ENCODE results near the gene SUMF1.

Gene SUMF1

GRCh38 chr3:4426782-4427344, 40.2 kb downstream of the SUMF1 start:
- in situ Hi-C loops (cut with HindIII; ENCODE audit: low sequenced_read_pairs): no loop called here
- TF ChIP-seq, protein P1, sequence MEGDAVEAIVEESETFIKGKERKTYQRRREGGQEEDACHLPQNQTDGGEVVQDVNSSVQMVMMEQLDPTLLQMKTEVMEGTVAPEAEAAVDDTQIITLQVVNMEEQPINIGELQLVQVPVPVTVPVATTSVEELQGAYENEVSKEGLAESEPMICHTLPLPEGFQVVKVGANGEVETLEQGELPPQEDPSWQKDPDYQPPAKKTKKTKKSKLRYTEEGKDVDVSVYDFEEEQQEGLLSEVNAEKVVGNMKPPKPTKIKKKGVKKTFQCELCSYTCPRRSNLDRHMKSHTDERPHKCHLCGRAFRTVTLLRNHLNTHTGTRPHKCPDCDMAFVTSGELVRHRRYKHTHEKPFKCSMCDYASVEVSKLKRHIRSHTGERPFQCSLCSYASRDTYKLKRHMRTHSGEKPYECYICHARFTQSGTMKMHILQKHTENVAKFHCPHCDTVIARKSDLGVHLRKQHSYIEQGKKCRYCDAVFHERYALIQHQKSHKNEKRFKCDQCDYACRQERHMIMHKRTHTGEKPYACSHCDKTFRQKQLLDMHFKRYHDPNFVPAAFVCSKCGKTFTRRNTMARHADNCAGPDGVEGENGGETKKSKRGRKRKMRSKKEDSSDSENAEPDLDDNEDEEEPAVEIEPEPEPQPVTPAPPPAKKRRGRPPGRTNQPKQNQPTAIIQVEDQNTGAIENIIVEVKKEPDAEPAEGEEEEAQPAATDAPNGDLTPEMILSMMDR (IDR thresholded peaks at IDR 0.05; ENCODE audit: low read depth, low read length): no peak
- DNase-seq (ENCODE audit: low read depth, low spot score): peak; percentile 96
- H3K4me3 ChIP-seq (ENCODE audit: low read depth, low read length): no peak overlapping the region

GRCh38 chr3:4426261-4426781, 40.7 kb downstream of the SUMF1 start:
- DNase-seq (ENCODE audit: low read depth, low spot score): no peak
- in situ Hi-C loops (cut with HindIII; ENCODE audit: low sequenced_read_pairs): no loop called here
- no peak overlapping the region for H3K4me3 ChIP-seq (ENCODE audit: low read depth, low read length)
- TF ChIP-seq, protein P1 (IDR thresholded peaks at IDR 0.05; ENCODE audit: low read depth, low read length): no peak

DNA sequence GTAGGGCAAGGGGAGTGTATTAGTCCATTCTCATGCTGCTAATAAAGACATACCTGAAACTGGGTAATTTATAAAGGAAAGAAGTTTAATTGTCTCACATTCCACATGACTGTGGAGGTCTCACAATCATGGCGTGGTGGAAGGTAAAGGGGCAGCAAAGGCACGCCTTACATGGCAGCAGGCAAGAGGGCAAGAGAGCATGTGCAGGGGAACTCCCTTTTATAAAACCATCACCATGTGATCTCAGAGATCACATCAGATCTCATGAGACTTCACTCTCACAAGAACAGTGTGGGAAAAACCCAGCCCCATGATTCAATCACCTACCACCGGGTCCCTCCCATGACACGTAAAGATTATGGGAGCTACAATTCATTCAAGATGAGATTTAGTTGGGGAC, 41.4 kb downstream of the SUMF1 start:
- no peak overlapping the region for H3K4me3 ChIP-seq (ENCODE audit: low read depth, low read length)
- TF ChIP-seq, protein P1 (IDR thresholded peaks at IDR 0.05; ENCODE audit: low read depth, low read length): no peak
- in situ Hi-C loops (cut with HindIII; ENCODE audit: low sequenced_read_pairs): no loop called here
- no peak for DNase-seq (ENCODE audit: low read depth, low spot score)

- H3K4me3 ChIP-seq (ENCODE audit: low read depth, low read length): no peak overlapping the region
- in situ Hi-C loops (cut with HindIII; ENCODE audit: low sequenced_read_pairs): no loop called here
- TF ChIP-seq, protein P1 (IDR thresholded peaks at IDR 0.05; ENCODE audit: low read depth, low read length): no peak
- no peak for DNase-seq (ENCODE audit: low read depth, low spot score)
Observed at GRCh38 chr3:4425055-4425454, 42.0 kb downstream of the SUMF1 start.

DNA sequence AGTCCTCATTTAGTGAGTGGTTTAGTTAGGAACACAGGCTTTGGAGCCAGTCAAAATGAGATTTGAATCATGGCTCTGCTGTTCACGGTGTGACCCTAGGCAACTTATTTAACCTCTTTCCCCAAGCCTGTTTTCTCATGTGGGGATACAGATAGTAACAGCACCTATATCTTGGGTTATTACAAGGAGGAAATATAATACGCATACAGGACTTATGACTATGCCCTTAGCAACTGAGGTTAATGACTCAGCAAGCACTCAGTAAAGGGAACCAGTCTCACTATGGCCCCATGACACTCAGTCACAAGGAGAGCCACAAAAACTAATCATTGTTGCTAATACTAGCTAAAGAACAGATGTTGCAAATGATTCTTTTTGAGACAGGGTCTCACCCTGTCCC, 45.9 kb downstream of the SUMF1 start:
- DNase-seq (ENCODE audit: low read depth, low spot score): peak; percentile 60
- H3K4me3 ChIP-seq (ENCODE audit: low read depth, low read length): no peak overlapping the region
- in situ Hi-C loops (cut with HindIII; ENCODE audit: low sequenced_read_pairs): no loop called here
- TF ChIP-seq, protein P1 (IDR thresholded peaks at IDR 0.05; ENCODE audit: low read depth, low read length): no peak

DNA sequence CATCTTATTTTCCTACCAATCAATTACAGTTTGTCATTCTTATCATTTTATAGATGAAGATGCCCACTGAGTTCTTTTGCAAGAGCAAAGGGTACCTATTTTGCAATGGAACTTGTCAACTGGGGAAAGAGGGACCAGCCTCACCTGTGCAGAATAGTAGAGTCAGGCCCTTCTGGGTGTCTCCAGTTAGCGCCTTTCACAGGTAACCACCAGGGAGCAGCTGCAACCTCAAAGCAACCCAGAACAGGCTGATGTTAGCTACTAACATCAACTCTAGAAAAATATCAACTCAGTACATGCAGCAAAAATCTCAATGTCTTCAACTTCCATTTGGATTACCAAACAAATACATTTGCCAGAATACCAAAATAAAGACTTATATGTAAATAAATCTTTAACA, 47.1 kb downstream of the SUMF1 start:
- in situ Hi-C loops (cut with HindIII; ENCODE audit: low sequenced_read_pairs): no loop called here
- TF ChIP-seq, protein P1 (IDR thresholded peaks at IDR 0.05; ENCODE audit: low read depth, low read length): no peak

More for the DNA sequence above, 47.1 kb downstream of the SUMF1 start:
- DNase-seq (ENCODE audit: low read depth, low spot score): no peak
- no peak overlapping the region for H3K4me3 ChIP-seq (ENCODE audit: low read depth, low read length)

Data from astrocyte of the spinal cord (primary cell).